Hematopoietic multipotent progenitor cell treated with erythropoietin and hydrocortisone succinate and interleukin-3 and kit ligand, for 4 days (in vitro differentiated cells): Measurements from ENCODE around the gene CAND1.
A peak's percentile ranks its signal among the peaks of the same experiment; 100 is the strongest.

Experiments used
- DNase-seq: peaks from one replicate; pipeline ENCODE4 v3.0.0-alpha.2; 2015

The CAND1 gene

DNA sequence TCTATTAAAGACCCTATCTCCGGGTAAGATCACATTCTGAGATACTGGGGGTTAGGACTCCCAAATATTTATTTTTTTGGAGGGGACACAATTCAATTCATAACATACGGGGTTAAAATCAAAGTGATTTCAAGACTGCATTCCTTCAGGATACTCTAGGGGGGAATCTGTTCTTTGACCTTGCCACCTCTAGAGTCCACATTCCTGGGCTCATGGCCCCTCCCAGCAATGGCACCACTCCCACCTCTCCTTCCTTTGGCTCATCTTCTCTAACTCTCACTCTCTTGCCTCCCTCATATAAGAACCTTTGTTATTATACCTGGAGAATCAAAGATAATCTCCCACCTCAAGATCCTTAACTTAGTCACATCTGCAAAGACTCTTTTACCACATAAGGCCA, 79.5 kb downstream of the CAND1 start:
- DNase-seq: no peak

DNA sequence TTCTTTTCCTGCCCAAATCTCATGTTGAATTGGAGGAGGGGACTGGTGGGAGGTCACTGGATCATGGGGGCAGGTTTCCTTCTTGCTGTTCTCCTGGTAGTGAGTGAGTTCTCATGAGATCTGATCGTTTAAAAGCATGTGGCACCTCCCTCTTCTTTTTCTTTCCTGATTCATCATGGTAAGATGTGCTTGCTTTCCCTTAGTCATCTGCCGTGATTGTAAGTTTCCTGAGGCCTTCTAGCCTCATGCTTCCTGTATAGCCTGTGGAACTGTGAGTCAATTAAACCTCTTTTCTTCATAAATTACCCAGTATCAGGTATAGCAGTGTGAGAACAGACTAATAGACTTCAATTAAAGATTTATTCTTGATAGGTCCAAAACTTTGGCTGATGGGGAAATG, 83.5 kb downstream of the CAND1 start:
- no peak for DNase-seq

DNA sequence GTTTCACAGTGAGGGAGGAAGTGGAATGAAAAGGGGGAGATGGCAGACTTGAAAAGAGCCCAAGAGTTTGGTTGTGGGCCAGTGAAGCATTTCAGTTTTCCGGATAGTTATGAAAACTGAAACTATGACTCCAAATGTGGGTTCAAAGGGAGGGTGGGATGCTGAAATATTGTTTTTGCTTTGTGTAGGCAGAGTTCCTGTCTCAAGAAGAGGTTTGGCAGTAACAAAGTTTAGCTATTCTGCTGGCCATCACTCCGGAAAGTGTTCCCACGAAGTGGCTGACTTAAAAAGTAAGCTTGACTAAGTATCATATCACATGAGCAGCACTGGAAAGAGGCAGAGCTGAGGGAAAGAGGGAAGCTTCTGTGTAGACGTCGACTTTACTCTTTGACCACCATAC, 85.2 kb downstream of the CAND1 start:
- no peak for DNase-seq

DNA sequence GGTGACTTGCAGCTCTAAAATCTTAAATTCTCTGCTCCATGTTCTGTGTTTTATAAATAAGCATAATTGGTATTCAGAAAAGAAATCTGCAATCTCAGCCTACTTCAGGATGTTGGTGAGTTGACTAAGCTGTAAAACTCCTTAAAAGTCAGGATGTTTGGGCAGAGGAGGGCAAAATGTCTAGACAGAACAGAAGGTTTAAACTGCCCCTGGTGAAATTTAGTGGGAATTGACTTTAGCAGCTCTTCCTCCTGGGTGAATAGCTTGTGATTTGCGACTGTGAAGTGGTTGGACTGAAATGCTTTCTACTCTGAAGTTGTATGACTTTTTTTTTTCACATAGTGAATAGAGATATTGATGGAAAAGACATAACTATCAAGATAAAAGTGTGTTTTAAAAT, 85.8 kb downstream of the CAND1 start:
- no peak for DNase-seq

DNA sequence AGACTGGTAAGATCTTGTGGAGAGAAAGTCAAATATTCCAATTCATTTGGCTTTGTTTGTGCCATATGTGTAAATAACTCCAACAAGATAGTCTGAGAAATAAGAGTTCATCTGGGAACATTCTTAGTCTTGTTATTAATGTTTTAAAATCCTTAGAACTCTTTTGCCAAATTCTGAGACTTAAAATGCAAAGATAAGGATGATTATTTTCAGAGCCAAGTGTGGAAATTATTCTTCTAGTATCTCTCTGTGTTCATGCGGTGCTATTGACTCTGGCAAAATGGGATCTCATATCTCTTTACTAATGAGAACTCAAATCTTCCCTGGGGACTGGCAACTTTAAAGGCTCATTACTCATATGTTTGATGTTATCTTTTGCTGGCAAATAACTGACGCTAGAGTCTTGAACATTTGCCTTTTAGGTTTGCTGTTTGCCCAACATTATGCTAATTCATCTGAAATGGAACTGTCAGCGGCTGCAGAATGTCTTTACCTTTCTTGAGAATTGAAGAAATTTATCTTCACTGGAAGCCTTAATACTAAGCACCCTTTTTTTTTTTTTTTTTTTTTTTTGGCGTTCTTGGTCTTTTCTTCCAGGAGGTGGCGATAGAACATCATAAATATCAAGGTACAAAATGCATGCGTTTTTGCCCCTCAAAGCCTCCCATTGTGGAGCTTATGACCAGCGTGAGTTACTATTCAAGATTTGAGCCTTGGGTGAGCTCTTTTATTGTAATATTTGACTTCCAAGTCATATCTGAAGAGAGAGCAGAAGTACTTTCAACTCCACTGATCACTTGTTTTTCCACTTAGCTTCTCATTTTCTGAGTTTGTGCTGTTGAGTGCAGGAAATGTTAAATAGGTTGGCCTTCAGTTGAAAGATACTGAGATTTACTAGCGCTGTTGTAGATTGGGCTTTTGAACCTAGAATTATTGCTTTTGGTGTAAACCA, 86.5 kb downstream of the CAND1 start:
- peak; percentile 82 for DNase-seq

DNA sequence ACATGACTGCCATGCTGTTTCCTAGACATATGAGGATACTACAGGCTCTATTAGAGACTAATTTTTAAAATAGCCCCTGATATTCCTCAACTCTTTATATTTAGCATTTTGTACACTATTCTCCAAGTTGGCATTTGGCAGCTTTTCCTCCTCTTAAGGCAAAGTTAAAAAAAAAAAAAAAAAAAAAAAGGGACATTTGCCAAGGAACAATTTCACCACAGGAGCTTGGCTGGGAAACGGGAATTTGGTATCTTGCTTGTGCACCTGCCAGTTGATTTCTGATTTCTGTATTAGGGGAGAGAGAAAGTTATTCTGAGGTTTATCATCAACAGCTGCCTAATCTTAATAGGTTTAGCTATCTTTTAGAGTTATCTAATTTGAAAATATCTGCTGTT, 87.2 kb downstream of the CAND1 start:
- no peak for DNase-seq

DNA sequence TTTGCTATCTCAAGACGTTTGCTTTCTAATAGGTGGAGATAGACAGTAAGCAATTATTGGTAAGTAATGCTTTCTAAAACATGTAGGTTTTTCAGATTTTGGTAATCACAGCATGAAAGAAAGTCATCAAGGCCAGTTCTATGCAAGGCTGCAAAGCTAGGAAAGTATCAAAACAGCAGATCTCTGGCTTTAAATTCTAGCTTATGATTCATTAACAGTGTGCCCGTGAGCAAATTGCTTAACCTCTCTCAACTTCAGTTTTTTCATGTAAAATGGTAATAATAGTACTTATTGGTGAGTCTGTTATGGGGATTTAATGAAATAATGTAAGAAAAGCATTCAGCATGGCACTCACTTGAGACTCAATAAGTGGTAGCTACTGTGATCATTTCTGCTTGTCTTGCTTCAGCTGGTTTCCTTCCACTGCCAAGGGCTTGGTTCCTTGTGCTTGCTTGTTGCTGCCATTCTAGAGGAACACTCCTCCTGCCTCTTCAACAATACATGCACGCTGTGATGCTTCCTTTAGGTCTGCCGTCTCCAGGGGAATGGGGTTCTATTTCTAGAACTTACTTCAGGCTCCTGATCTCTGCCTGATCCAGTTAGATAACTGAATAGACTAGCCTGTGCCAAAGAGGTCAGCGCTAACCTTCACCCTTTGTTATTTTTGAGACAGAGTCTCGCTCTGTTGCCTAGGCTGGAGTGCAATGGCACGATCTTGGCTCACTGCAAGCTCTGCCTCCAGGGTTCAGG, 88.4 kb downstream of the CAND1 start:
- no peak for DNase-seq

DNA sequence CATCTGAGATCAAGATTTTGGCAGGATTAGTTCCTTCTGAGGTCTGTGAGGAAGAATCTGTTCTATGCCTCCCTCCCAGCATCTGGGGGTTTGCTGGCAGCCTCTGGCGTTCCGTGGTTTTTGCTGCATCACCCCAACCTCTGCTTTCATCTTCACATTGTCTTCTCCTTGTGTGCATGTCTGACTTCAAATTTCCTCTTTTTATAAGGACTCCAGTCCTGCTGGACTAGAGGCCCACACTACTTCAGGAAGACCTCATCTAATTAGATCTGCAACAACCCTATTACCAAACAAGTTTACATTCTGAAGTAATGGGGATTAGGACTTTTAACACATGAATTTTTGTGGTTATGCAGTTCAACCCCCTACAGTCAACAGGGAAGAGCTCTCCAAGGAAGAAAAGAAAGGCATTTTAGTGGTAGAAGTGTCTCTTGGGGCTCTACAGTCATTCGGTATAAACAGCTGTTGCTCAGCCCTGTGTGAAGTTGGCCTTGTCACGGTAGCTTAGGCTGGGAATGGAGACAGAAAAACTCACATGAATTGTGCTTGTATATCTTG, 89.7 kb downstream of the CAND1 start:
- peak; percentile 51 for DNase-seq

DNA sequence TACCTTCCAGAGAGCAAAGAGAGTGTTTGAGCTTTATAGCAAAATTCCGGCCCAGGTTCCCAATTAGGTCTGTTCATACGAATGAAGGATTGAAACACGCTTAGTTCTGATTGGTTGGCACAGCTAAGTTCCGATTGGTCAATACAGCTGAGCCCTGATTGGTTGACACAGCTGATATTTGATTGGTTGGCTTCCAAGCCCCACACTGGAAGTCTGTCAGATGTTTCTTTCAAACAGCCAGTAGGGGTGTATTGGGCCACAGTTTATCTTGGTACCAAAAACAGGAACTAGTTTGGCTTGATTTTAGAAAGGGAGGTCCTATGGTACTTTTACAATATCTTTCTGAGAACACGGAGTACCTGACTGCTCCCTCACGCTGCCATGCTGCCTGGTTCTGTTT, 93.4 kb downstream of the CAND1 start:
- DNase-seq: peak; percentile 40

DNA sequence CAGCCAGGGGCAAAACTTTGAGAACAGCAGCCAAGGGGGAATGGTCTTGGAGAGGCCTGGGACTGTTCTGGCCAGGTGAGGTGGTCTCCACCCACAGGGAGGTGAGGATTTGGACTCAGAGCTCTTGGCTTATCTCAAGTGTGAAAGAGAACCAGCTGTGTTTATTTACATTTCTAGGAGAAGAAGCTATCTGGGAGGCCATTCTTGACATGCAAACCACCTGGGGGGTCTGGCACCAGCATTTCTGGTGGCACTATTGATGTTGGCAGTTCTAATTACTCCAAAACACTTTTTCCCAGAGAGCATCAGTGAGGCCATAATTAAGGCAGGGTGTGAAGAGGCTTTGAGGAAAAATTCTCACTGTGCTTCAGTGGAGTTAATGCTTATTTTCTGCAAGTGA, 95.1 kb downstream of the CAND1 start:
- DNase-seq: no peak

DNA sequence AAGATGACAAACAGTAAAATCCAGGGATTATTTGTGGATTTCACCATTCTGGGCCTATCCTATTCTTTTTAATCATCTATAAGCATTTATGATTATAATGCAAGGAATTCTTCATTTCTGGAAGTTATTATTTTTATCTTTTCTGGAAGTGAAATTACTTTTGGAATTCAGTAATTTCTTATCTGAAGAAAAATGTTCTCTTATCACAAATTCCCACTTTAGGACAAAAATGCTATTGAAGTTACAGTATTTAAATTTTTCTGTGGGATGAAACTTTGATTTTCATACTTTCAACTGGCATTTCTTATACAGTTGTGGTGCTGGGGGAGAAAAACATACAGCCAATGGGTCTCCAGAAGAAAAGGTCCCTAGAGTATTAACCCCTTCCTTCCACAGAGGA, 96.0 kb downstream of the CAND1 start:
- DNase-seq: no peak

DNA sequence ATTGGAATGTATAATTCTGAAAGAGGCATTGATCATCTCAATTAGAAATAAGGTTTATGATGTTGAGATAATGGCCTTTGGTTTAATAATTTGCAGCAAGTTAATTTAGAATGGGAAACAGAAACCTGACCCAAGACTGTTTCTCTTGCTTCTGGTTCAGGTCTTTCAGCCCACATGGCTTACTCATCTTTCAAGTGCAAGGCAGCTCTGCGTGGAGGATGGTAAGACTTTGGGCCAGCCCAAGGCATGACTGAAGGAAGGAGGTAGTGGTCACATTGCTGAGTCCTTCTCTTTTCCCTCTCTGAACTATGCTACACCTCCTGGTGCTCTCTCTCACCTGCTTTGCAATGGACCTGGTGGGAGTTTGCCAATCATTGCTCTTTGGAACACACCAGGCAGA, 98.7 kb downstream of the CAND1 start:
- DNase-seq: no peak
